HG02759 (cell line): Measurements from ENCODE around the gene SMAD7.
A peak's percentile ranks its signal among the peaks of the same experiment; 100 is the strongest.

Experiments
- ATAC-seq: cut with Tn5 transposase; IDR thresholded peaks from one replicate; pipeline ENCODE4 v1.9.1; 2021; ENCODE audit warnings: mild to moderate bottlenecking, moderate library complexity; ENCODE audit not compliant: unreplicated experiment

The SMAD7 gene

GRCh38 chr18:48947560-48947959 is 3.2 kb downstream of the SMAD7 start:
- ATAC-seq, result no peak

GRCh38 chr18:48947092-48947491 is 3.7 kb downstream of the SMAD7 start:
- no peak for ATAC-seq

- no peak for ATAC-seq
These were observed 4.4 kb downstream of the SMAD7 start for GRCh38 chr18:48946329-48946835.

GRCh38 chr18:48945953-48946217 is 4.9 kb downstream of the SMAD7 start:
- no peak for ATAC-seq

- no peak for ATAC-seq
These were observed 6.1 kb downstream of the SMAD7 start for GRCh38 chr18:48944634-48945033.

GRCh38 chr18:48943736-48944527 is 6.8 kb downstream of the SMAD7 start:
- ATAC-seq, result no peak

- no peak for ATAC-seq
These were observed 7.4 kb downstream of the SMAD7 start for GRCh38 chr18:48943333-48943732.

GRCh38 chr18:48942554-48943261 is 8.1 kb downstream of the SMAD7 start:
- peak; percentile 52 for ATAC-seq

- no peak for ATAC-seq
These were observed 8.7 kb downstream of the SMAD7 start for GRCh38 chr18:48942086-48942485.

- ATAC-seq, result no peak
These were observed 9.1 kb downstream of the SMAD7 start for GRCh38 chr18:48941672-48942071.

- ATAC-seq, result peak; percentile 63
These were observed 9.7 kb downstream of the SMAD7 start for GRCh38 chr18:48940854-48941611.

GRCh38 chr18:48939205-48940097 is 11.3 kb downstream of the SMAD7 start:
- no peak for ATAC-seq

GRCh38 chr18:48938827-48939204 is 11.9 kb downstream of the SMAD7 start:
- ATAC-seq, result no peak

GRCh38 chr18:48937869-48938750 is 12.7 kb downstream of the SMAD7 start:
- no peak for ATAC-seq

GRCh38 chr18:48935433-48935774 is 15.4 kb downstream of the SMAD7 start:
- no peak for ATAC-seq

- ATAC-seq, result peak; percentile 49
These were observed 15.9 kb downstream of the SMAD7 start for GRCh38 chr18:48934723-48935432.

- no peak for ATAC-seq
These were observed 16.4 kb downstream of the SMAD7 start for GRCh38 chr18:48934415-48934722.

GRCh38 chr18:48933578-48934414 is 17.0 kb downstream of the SMAD7 start:
- no peak for ATAC-seq
